GM19438 (cell line): ENCODE results near the gene CMTM8.
"Not testable (repeated sequence)": the region's sequence is repeated elsewhere in the genome, so short reads cannot be mapped to it uniquely, and the experiment has no call there.

ENCODE experiments used
- ATAC-seq: cut with Tn5 transposase; IDR thresholded peaks from one replicate; pipeline ENCODE4 v1.9.1; 2021; ENCODE audit warnings: low read depth; ENCODE audit not compliant: unreplicated experiment

The CMTM8 gene

GRCh38 chr3:32226875-32227500 is 11.5 kb upstream of the CMTM8 start:
- ATAC-seq, result no peak

GRCh38 chr3:32228743-32229142 is 9.7 kb upstream of the CMTM8 start:
- not testable (repeated sequence) for ATAC-seq

DNA sequence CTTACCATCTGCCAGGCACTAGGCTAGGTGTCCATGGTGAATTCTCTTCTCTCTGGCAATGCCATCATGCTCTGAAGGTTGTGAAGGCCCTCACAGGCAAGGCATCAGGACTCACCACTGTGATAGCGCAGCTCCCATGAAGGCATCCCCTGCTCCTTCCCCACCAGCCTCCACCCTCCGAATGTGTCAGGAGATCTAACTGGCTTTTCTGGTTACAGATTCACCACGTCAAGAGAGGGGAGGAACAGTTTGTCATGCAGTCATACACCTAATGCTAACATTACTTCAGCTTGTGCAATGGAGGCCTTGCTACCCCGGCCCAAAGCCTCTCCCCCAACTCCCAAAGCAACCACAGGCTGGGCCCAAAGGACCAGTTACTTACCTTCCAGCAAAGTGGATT is 8.9 kb upstream of the CMTM8 start:
- no peak for ATAC-seq

DNA sequence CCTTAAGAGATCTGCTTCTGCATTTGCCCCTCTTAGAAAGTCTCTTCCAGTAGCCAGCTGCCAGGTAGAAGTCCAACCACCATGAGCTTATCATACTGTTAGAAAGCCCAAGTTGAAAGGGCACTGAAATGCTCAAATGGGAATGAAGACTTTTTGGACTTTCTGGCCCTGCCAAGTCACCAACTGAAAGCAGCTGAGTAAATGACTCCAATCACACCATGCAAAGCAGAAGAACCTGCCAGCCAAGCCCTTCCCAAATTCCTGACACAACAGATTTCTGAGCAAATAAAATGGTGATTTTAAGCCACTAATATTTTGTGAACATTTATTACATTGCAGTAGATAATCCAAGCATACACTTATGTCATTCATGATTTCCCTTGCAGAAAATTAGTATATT is 2.1 kb upstream of the CMTM8 start:
- ATAC-seq, result no peak

- no peak for ATAC-seq
Observed at GRCh38 chr3:32237670-32238452, 619 bp upstream of the CMTM8 start.

GRCh38 chr3:32239307-32240158 is 1.1 kb downstream of the CMTM8 start:
- no peak for ATAC-seq

GRCh38 chr3:32240159-32240545 is 1.7 kb downstream of the CMTM8 start:
- no peak for ATAC-seq

DNA sequence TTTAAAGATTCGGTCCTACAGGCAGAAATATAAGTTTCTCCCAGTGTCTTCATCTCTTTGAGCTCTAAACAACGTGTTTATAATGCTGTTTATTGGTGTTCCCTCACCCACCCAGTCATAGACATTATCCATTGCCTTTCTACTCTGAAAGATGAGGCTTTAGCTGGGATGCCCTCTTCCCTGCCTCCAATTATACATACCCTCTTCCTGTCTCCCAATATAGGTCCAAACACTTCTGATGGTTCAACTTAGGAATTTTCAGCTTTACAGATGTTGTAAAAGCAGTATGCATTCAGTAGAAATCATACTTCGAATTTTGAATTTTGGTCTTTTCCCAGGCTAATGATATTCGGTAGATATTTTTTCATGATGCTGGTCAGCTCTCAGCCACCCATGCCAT is 2.6 kb downstream of the CMTM8 start:
- ATAC-seq, result no peak

GRCh38 chr3:32243519-32243918 is 5.0 kb downstream of the CMTM8 start:
- no peak for ATAC-seq

DNA sequence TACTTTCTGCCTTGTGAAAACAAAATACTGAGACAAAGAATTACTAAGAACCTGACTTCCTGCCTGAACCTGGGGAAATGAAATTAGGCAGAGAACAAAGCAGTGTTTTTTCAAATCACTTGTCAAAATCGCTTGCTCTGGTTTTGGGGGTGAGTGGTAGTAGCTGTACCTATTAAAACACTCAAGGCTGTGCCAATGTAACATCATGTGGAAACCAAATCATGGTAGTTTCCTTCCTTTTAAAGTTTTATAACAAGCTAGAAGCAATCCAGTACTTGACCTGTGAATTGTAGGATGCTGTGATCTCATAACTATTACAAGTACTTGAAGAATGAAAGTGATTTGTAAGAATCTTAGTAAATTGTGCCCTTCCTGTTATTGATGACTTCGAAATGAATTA is 6.7 kb downstream of the CMTM8 start:
- no peak for ATAC-seq

- no peak for ATAC-seq
Observed at GRCh38 chr3:32246079-32246675, 7.7 kb downstream of the CMTM8 start.

DNA sequence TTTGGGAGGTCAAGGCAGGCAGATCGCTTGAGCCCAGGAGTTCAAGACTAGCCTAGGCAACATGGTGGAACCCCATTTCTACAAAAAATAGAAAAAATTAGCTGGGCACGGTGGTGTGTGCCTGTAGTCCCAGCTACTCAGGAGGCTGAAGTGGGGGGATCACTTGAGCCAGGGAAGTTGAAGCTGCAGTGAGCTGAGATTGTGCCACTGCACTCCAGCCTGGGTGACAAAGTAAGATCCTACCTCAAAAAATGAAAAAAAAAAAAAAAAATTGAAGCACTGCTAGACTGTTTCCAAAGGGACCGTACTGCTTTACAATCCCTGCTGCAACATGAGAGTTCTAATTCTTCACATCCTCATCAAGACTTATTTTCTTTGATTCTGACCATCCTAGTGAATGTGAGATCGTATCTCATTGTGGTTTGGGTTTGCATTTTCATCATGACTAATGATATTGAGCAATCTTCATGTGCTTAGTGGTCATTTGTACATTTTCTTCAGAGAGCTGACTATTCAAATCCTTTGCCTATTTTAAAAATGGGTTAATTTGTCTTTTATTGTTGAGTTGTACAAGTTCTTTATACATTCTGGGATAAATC is 10.8 kb downstream of the CMTM8 start:
- ATAC-seq, result no peak

DNA sequence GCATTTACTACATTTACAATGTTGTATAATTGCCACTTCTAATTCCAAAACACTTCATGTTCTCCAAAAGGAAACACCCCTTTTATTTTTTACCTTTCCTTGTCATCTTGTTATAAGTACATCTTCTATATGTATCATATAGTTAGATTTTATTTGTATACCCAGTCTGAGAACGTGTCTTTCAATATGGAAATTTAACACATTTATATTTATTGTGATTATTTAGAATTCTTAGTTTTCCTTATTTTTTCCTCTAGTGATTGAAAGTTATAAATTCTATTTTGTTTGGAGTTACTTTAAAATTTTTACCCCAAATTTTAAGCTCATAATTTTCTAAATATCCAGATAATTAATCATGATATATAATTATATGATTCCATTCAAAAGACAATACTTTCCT is 15.8 kb downstream of the CMTM8 start:
- no peak for ATAC-seq

- no peak for ATAC-seq
Observed at GRCh38 chr3:32255345-32255744, 16.9 kb downstream of the CMTM8 start.

DNA sequence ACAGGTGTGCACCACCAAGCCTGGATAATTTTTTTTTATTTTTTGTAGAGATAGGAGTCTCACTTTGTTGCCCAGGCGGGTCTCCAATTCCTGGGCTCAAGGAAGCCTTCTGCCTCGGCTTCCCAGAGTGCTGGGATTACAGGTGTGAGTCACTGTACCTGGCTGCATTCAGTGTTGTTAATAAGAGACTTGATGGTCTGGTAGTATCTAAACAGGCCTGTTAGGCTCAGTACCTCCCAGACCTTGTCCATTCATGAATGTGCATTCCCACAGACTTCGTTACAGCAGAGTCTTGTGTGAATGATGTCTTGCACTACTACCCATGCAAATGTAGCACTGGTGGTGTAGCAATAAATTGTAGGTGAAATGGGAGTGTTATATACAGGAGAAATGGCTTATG is 17.7 kb downstream of the CMTM8 start:
- no peak for ATAC-seq

DNA sequence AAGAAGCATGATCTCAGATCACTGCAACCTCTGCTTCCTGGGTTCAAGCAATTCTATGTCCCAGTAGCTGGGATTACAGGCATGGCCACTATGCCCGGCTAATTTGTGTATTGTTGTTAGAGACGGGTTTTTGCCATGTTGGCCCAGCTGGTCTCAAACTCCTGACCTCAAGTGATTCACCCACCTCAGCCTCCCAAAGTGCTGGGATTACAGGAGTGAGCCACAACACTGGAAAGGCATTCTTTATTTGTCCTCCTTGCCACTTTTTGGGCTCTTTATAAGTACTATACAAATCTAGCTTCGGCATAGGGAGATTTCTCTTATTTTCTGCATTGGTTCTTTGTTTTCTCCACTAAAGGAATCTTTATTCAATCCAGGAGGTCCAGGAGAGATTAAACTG is 18.6 kb downstream of the CMTM8 start:
- no peak for ATAC-seq

- no peak for ATAC-seq
Observed at GRCh38 chr3:32257641-32258438, 19.4 kb downstream of the CMTM8 start.

GRCh38 chr3:32258869-32259268 is 20.4 kb downstream of the CMTM8 start:
- ATAC-seq, result no peak

DNA sequence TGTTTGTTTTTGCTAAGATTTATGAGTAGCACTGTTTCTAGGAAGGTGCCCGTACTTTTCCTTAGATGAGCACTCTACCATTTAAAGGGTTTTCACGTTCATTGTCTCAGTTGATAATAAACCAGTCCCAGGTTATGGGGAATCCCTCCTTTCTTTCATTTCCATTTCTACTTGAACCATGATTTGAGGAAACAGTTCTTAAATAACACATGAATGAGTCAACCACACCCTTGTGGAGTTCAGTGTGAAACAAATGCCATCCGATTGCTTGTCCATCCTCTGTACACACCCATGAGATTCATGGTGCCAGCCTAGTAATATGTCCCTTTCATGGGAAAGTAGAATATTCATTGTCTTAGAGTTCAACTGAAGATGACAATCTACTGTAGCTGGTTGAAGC is 23.1 kb downstream of the CMTM8 start:
- no peak for ATAC-seq

- no peak for ATAC-seq
Observed at GRCh38 chr3:32262201-32262600, 23.7 kb downstream of the CMTM8 start.
